IMR-90 (cell line): ENCODE results near the gene CYP2J2. TPM values are rescaled to one million over a fixed set of nuclear protein-coding genes. Genes with fewer than 3 reads are reported as not detected.

Experiments
- ATAC-seq: fragments of 200-7000 bp; cut with Tn5 transposase; 2 replicates; pipeline ENCODE4 v1.9.1; 2020; ENCODE audit warnings: low read depth, mild to moderate bottlenecking, moderate library complexity
- BruUV-seq: library from RNA; stranded (reverse); fragments of 400-500 nt; replicated peaks from 2 replicates; lab custom pipeline; 2021; lab: Mats Ljungman, UMichigan
- CTCF ChIA-PET: fragments of 300-600 bp; formaldehyde crosslinking; extraction: SDS; loops from one replicate; lab custom pipeline; 2021; ENCODE audit warnings: antibody characterized with exemption; lab: Yijun Ruan, JAX
- POLR2A ChIA-PET: fragments of 300-600 bp; sonication (Branson Sonifier 250); formaldehyde crosslinking; loops from one replicate; lab custom pipeline; 2022; ENCODE audit warnings: antibody characterized with exemption; ENCODE audit not compliant: unreplicated experiment; lab: Charles Lee
- DNase-seq: peaks from one replicate; pipeline ENCODE4 v3.0.0; 2013
- H2AFZ ChIP-seq: replicated peaks from 2 replicates; pipeline ENCODE3; 2013; ENCODE audit warnings: low read length, mild to moderate bottlenecking; ENCODE audit not compliant: poor library complexity
- H2AK5ac ChIP-seq: 2 replicates; pipeline ENCODE4 v1.6.1; 2013; ENCODE audit warnings: low read depth, low read length, inconsistent platforms
- H2AK9ac ChIP-seq: replicated peaks from 2 replicates; pipeline ENCODE3; 2013; ENCODE audit warnings: mild to moderate bottlenecking, low read depth, low read length, moderate library complexity; ENCODE audit not compliant: poor library complexity
- H2BK120ac ChIP-seq: 2 replicates; pipeline ENCODE4 v1.6.1; 2013; ENCODE audit warnings: low read depth, low read length, inconsistent platforms
- H2BK15ac ChIP-seq: 3 replicates; pipeline ENCODE4 v1.6.1; 2013; ENCODE audit warnings: low read depth, low read length, inconsistent platforms
- H2BK20ac ChIP-seq: 2 replicates; pipeline ENCODE4 v1.6.1; 2013; ENCODE audit warnings: low read depth, mild to moderate bottlenecking, inconsistent platforms, low read length, moderate library complexity
- H2BK5ac ChIP-seq: 2 replicates; pipeline ENCODE4 v1.6.1; 2013; ENCODE audit warnings: mild to moderate bottlenecking, low read depth, low read length, inconsistent platforms; ENCODE audit not compliant: poor library complexity, severe bottlenecking
- H3K14ac ChIP-seq: replicated peaks from 2 replicates; pipeline ENCODE4 v1.6.1; 2013; ENCODE audit warnings: low read depth, low read length, inconsistent platforms
- H3K18ac ChIP-seq: 2 replicates; pipeline ENCODE4 v1.6.1; 2013; ENCODE audit warnings: low read depth, low read length, control low read depth
- H3K23ac ChIP-seq: 2 replicates; pipeline ENCODE4 v1.6.1; 2013; ENCODE audit warnings: low read depth, low read length, inconsistent platforms
- H3K27ac ChIP-seq: 2 replicates; pipeline ENCODE4 v1.5.1; 2013; ENCODE audit warnings: mild to moderate bottlenecking, control low read depth, low read length; ENCODE audit not compliant: insufficient read depth
- H3K27me3 ChIP-seq: 2 replicates; pipeline ENCODE4 v1.6.1; 2013; ENCODE audit warnings: low read length; ENCODE audit not compliant: control insufficient read depth, insufficient read depth
- H3K36me3 ChIP-seq: 2 replicates; pipeline ENCODE4 v1.6.1; 2013; ENCODE audit warnings: low read length, mixed read lengths; ENCODE audit not compliant: control insufficient read depth, insufficient read depth
- H3K4ac ChIP-seq: 2 replicates; pipeline ENCODE4 v1.6.1; 2013; ENCODE audit warnings: low read depth, low read length, inconsistent platforms
- H3K4me1 ChIP-seq: 2 replicates; pipeline ENCODE4 v1.6.1; 2013; ENCODE audit warnings: low read length, mixed read lengths; ENCODE audit not compliant: control insufficient read depth, insufficient read depth
- H3K4me2 ChIP-seq: 2 replicates; pipeline ENCODE4 v1.6.1; 2013; ENCODE audit warnings: low read depth, mild to moderate bottlenecking, control low read depth, low read length, moderate library complexity
- H3K4me3 ChIP-seq: 2 replicates; pipeline ENCODE4 v1.5.1; 2013; ENCODE audit warnings: low read depth, mild to moderate bottlenecking, control low read depth, low read length, moderate library complexity; ENCODE audit not compliant: insufficient read depth
- H3K56ac ChIP-seq: 2 replicates; pipeline ENCODE4 v1.6.1; 2013; ENCODE audit warnings: low read length, inconsistent platforms; ENCODE audit not compliant: insufficient read depth; ENCODE audit errors: extremely low read depth
- H3K79me1 ChIP-seq, 2 experiments: 2 replicates each; pipeline ENCODE4 v1.6.1; 2013; ENCODE audit warnings: low read length in 2 of 2, inconsistent platforms in 1 of 2, low read depth in 1 of 2
- H3K9ac ChIP-seq: 2 replicates; pipeline ENCODE4 v1.6.1; 2013; ENCODE audit warnings: low read depth, low read length, control low read depth
- H3K9me1 ChIP-seq: 2 replicates; pipeline ENCODE4 v1.6.1; 2013; ENCODE audit warnings: low read length, inconsistent platforms; ENCODE audit not compliant: insufficient read depth
- H3K9me3 ChIP-seq: 2 replicates; pipeline ENCODE4 v1.6.1; 2013; ENCODE audit warnings: low read length; ENCODE audit not compliant: control insufficient read depth, insufficient read depth
- H4K20me1 ChIP-seq: 2 replicates; pipeline ENCODE4 v1.6.1; 2013; ENCODE audit warnings: low read length, inconsistent platforms; ENCODE audit not compliant: insufficient read depth
- H4K5ac ChIP-seq: 2 replicates; pipeline ENCODE4 v1.6.1; 2013; ENCODE audit warnings: mild to moderate bottlenecking, low read depth, low read length, control low read depth
- H4K8ac ChIP-seq, 2 experiments: 2 replicates each; pipeline ENCODE4 v1.6.1; 2013; ENCODE audit warnings: low read depth in 2 of 2, low read length in 2 of 2, control low read depth in 1 of 2, inconsistent platforms in 1 of 2
- H4K91ac ChIP-seq: 2 replicates; pipeline ENCODE4 v1.6.1; 2013; ENCODE audit warnings: low read depth, low read length, inconsistent platforms; ENCODE audit not compliant: insufficient read depth
- BHLHE40 ChIP-seq: fragments of 150-350 bp; IDR thresholded peaks from 2 replicates; pipeline ENCODE4 v1.6.1; 2016; ENCODE audit warnings: mild to moderate bottlenecking, low read depth, low read length
- CEBPB ChIP-seq: IDR thresholded peaks from 2 replicates; pipeline ENCODE4 v1.6.1; 2012; ENCODE audit warnings: low read depth, low read length, improper control_type of control experiment
- ELK1 ChIP-seq: fragments of 150-350 bp; IDR thresholded peaks from 2 replicates; pipeline ENCODE4 v1.6.1; 2016; ENCODE audit warnings: low read depth, mild to moderate bottlenecking, low read length, moderate library complexity, borderline replicate concordance
- FOS ChIP-seq: fragments of 150-350 bp; IDR thresholded peaks from 2 replicates; pipeline ENCODE4 v1.6.1; 2016; ENCODE audit warnings: low read depth, low read length
- MAFK ChIP-seq: IDR thresholded peaks from 2 replicates; pipeline ENCODE4 v1.6.1; 2012; ENCODE audit warnings: low read depth, low read length, improper control_type of control experiment
- MAZ ChIP-seq: IDR thresholded peaks from 2 replicates; pipeline ENCODE4 v1.6.1; 2012; ENCODE audit warnings: low read depth, mild to moderate bottlenecking, low read length, improper control_type of control experiment, moderate library complexity, borderline replicate concordance
- MXI1 ChIP-seq: IDR thresholded peaks from 2 replicates; pipeline ENCODE4 v1.6.1; 2012; ENCODE audit warnings: low read depth, mild to moderate bottlenecking, low read length, moderate library complexity, borderline replicate concordance
- NFE2L2 ChIP-seq: fragments of 150-350 bp; IDR thresholded peaks from 2 replicates; pipeline ENCODE4 v1.6.1; 2016; ENCODE audit warnings: low read depth, mild to moderate bottlenecking, low read length
- RCOR1 ChIP-seq: IDR thresholded peaks from 2 replicates; pipeline ENCODE4 v1.6.1; 2012; ENCODE audit warnings: mild to moderate bottlenecking, low read length, improper control_type of control experiment; ENCODE audit not compliant: insufficient replicate concordance
- SMC3 ChIP-seq: fragments of 150-350 bp; IDR thresholded peaks from 2 replicates; pipeline ENCODE4 v1.6.1; 2016; ENCODE audit warnings: low read depth, mild to moderate bottlenecking, antibody characterized with exemption, low read length, moderate library complexity
- WGBS, 2 experiments: methylation state at CpG; one replicate each; pipeline versions ENCODE4 v1.1.5 to v1.1.7; 2013; ENCODE audit warnings: missing lambda C conversion rate in 2 of 2; ENCODE audit not compliant: insufficient read length in 1 of 2; ENCODE audit errors: extremely low coverage in 2 of 2; 5-methylcytosine and 5-hydroxymethylcytosine counted together
- dilution Hi-C: fragments of 300-500 bp; cut with HindIII; formaldehyde crosslinking; loops from one replicate; pipeline ENCODE4 v1.14.3; 2018; ENCODE audit warnings: low sequenced_read_pairs; ENCODE audit not compliant: unreplicated experiment
- in situ Hi-C: fragments of 300-500 bp; cut with MboI; formaldehyde crosslinking; loops from 3 replicates; pipeline ENCODE4 v1.14.3; 2019; ENCODE audit warnings: low sequenced_read_pairs, inconsistent platforms, mixed read lengths
- intact Hi-C: fragments of 100-400 bp; cut with micrococcal nuclease; formaldehyde crosslinking; loops from 2 replicates; pipeline ENCODE4 v1.10.0; 2022
- polyA plus RNA-seq, 3 experiments: library from polyadenylated mRNA; depleted of rRNA; stranded (reverse); fragments of >200 nt; gene quantifications; 2 replicates each; pipeline ENCODE4 v1.2.3, GENCODE V29; 2012; ENCODE audit warnings: low replicate concordance in 1 of 3
- total RNA-seq: library from RNA; depleted of rRNA; stranded (reverse); fragments of >200 nt; gene quantifications from 2 replicates; pipeline ENCODE4 v1.2.3, GENCODE V29; 2012
- TF ChIP-seq, protein P1 (sequence below): fragments of 150-350 bp; IDR thresholded peaks from 2 replicates; pipeline ENCODE4 v1.6.1; 2017; ENCODE audit warnings: mild to moderate bottlenecking, antibody characterized with exemption, low read length, low read depth

Gene CYP2J2
- total and polyA plus RNA-seq, 2 of the 4 experiments (the other 2 are of a cell fraction): 0.18 TPM; not detected in 1

GRCh38 chr1:59906931-59907330, 19.6 kb downstream of the CYP2J2 start:
- Histone ChIP-seq H3K14ac (no peak overlapping the region), H3K9ac (no peak overlapping the region), H2BK20ac (no peak overlapping the region), H3K4ac (no peak overlapping the region), H2AFZ (no peak overlapping the region), H3K9me3 (no peaks in the 10 kb centered on the region), H4K91ac (no peak overlapping the region), H4K8ac (no peak overlapping the region), H3K27me3 (no peaks in the 10 kb centered on the region), H3K23ac (no peak overlapping the region), H3K4me1 (no peaks in the 10 kb centered on the region), H2AK9ac (no peak overlapping the region), H4K5ac (no peak overlapping the region), H2BK15ac (no peak overlapping the region), H2BK120ac (no peak overlapping the region), H2AK5ac (no peak overlapping the region), H3K4me3 (no peak overlapping the region), H3K36me3 (no peaks in the 10 kb centered on the region), H3K4me2 (no peak overlapping the region), H3K56ac (no peak overlapping the region), H3K9me1 (no peaks in the 10 kb centered on the region), H4K20me1 (no peaks in the 10 kb centered on the region), H2BK5ac (no peak overlapping the region), H3K79me1 (no peaks in the 10 kb centered on the region), H3K18ac (no peak overlapping the region), H3K27ac (no peak overlapping the region)
- in situ Hi-C loops: no loop called here
- DNase-seq: no peak
- ChIA-PET POLR2A (no interaction called here), CTCF (no interaction called here)
- TF ChIP-seq SMC3 (no peak), ELK1 (no peak), MXI1 (no peak), CEBPB (no peak), RCOR1 (no peak), MAFK (no peak), BHLHE40 (no peak), FOS (no peak), MAZ (no peak), NFE2L2 (no peak)
- TF ChIP-seq, protein P1, sequence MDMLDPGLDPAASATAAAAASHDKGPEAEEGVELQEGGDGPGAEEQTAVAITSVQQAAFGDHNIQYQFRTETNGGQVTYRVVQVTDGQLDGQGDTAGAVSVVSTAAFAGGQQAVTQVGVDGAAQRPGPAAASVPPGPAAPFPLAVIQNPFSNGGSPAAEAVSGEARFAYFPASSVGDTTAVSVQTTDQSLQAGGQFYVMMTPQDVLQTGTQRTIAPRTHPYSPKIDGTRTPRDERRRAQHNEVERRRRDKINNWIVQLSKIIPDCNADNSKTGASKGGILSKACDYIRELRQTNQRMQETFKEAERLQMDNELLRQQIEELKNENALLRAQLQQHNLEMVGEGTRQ: no peak
- BruUV-seq: no TSS peak
- ATAC-seq: no peak
- dilution Hi-C loops: no loop called here
- intact Hi-C loops: no loop called here
- 20% methylated on average over 2 of the region's 2 CpGs; no CpG with 5 or more reads in 1 of the 2 experiments for WGBS, 2 experiments
